ENCODE data around the gene HCRTR1.

HCRTR1 gene

DNA sequence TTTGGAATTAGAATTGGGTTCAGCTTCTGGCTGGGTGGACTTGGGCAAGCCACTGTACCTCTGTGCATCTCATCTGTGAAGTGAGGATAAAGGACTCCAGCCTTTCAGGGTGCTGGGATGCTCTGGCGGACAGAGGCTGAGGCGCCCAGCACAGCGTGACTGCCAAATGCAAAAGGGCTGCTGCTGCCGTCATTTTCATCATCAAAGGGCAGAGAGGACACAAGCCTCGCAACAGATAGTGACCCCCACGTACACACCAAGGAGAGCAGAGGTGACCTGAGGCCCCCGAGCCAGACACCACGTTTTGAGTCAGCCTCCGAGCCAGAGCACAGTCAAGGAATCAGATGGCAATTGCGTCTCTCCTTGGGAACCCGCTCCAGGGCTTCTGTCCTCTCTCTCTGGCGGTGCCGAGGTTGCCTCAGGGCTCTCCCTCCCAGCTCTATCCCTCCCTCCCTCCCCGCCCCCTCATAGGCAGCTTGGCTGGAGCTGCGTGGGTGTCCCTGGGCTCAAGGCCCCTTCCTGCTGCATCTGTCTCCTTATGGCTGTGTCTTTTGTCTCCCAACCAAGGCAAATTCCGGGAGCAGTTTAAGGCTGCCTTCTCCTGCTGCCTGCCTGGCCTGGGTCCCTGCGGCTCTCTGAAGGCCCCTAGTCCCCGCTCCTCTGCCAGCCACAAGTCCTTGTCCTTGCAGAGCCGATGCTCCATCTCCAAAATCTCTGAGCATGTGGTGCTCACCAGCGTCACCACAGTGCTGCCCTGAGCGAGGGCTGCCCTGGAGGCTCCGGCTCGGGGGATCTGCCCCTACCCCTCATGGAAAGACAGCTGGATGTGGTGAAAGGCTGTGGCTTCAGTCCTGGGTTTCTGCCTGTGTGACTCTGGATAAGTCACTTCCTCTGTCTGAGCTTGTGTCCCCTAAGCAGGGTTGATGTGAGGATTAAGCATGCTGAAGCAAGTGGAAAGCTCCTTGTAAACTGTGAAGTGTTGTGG, 9.0 kb downstream of the HCRTR1 start:
- DNase-seq (ENCODE audit: low read depth): peak; percentile 51

DNA sequence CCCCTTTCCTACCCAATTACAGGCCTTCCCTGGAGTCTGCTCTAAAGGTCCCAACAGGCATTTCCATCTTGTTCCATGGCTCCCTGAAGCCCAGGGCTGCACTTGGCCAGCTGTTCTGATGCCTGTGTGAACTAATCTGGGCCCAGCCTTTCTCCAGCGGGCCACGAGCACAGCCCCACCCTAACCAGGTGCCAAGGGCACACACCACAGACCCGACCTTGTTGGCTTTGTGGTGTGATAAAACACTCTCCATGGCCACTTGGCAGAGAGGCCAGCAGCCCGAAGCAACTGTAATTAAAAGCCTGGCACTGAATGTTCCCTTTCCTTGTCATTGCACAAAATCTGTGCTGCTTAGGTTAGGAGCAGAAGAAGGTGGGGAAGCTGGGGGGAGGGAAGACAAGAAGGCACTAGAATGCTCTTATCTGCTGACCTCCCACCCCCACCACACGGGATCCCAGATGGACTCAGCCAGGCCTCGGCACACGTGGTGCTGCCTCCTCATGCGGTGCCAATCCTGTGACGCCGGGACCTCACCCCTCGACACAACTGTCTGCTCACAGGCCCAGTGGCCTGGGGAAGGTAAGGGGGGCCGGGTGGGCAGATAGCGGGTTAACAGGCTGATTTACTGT, 9.9 kb downstream of the HCRTR1 start:
- no peak for DNase-seq (ENCODE audit: low read depth)

DNA sequence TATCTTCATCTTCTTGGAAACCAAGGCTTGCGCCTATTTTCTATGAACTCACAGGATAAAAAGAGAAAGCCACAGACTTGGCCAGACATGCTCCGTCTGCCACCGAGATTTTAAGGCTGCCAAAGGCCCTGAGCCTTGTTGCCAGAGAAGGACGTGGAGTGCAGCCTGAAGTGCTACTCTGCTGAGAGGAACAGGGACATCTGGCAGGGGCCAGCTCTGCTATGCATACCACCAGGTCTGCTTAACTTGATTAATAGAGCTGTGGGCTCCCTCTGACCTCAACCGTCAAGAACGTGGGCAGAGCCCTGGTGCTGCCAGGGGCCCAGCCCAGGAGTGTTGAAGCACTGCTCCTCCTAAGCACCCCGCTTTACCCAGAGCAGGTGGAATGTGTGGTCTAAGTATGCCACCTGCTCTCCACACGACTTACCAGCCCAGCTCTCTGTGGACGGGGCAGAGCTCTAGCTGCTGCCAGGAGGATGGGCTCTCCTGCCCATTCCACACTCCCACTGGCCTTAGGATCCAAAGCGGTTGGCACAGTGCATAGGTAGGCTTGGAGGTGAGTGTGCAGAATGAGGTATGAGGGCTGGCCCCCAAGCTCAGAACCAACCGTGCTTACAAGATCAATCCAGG, 10.6 kb downstream of the HCRTR1 start:
- no peak for DNase-seq (ENCODE audit: low read depth)

DNA sequence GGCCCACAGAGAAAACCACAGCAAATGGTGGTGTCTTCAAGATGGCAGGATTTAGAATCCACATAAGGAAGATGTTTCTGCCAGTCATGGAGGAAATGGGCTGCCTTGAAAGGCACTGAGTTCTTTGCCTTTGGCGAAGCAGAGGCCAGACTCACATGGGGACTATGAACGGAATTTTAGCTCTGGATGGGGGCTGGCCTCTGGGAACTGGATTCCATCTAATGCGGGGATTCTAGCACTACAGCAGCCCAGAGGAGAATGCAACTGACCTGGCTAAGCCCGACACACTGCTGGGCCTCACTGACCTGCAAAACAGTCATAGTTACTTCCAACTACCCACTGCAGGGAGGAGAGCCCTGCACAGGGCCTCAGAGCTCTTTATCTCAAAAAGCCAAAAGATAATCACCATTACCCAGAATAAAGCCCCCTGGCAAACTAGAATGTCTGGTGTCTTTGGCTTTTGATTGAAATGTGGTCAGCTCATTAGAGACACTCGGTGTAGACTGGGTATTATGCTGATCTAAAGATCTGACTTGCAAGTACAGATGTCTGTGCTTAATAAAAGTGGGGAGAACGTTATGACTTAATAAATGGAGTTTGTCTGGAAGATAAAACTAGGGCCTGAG, 11.6 kb downstream of the HCRTR1 start:
- DNase-seq (ENCODE audit: low read depth): no peak

DNA sequence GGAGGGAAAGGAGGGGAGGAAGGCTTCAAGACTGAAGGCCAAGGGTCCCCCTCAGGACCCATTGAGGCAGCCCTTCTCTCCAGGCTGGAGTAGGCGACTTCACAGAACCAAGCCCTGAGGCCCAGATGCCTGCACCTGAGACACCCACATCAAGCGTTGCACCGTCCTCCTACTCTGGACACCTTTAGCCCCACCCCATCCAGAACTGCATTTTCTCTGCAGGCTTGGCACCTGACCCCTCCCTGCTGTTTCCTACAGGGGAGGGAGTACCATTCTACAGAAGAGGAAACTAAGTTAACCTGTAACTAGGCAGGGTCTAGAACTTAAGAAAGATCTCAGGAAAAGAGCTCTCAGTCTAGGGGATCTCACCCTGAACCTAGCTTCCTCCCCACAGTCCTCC, 15.2 kb downstream of the HCRTR1 start:
- no peak for DNase-seq (ENCODE audit: low read depth)

DNA sequence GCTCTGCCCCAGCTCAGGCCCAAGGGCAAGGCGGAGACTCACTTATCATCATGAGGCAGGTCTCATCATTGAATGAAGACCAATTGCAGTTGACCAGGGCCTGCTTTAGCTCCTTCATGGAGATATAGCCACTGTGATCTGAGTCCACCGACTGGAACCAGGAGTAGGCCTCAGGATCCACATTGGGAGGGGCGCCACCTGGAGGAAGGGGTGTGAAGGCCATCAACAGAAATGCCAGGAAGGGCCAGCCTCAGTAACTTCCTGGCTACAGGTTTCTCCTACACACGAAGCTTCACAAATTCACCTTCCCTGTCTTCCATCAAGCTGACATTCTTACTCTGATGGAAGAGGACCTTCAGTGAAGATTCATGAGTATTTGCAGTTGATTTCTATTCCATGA, 15.6 kb downstream of the HCRTR1 start:
- DNase-seq (ENCODE audit: low read depth): no peak

DNA sequence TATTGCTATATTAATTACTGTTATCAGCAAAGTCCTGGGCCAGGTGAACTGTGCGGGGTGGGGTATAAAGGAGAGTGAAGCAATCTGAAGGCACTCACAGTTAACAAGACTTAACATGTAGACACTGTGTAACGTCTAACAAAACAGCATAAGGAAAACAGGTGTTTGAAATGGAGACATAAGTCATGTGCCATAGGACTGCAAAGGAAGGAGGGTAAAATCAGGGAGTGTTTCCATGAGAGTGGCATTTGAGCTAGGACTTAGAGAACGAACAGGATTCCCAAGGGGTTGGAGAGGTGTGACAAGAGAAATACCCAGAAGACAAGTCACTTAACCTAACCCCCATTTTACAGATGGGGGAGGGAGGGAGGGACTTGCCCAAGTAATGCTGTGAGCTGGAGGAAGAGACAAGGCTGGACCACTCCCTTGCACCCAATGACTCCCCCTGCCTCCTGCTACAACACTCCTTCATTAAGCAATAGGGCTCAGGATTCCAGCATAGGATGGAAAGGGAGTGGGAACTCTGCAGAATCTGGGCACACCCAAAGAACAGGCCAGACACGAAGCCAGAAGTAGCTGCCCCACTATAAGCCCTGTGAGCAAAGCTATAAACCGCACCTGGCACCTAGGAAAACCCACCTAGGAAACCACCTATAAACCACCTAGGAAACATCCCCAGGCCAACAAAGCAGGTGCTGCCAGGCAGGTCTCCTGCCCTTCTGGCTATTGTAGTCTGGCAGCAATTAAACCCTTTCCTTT, 20.6 kb downstream of the HCRTR1 start:
- DNase-seq (ENCODE audit: low read depth): no peak

DNA sequence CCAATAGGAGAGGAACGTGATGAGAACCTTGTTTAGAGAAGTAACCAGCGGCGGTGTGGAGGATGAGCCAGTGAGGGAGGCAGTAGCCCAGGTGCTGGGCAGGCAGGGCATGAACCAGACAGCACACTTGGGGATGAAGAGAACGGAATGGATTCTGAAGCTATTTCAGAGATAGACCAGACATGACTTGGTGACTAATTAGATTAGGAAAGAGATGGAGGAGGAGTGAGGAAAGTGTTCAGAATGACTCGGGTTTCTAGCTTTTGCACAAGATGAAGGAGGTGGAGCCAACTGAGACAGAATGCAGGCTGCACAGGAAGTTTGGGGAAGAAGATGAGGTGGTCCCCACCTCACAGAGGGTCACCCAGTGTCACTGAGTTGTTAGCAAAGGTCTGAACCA, 22.1 kb downstream of the HCRTR1 start:
- peak; percentile 56 for DNase-seq (ENCODE audit: low read depth)

DNA sequence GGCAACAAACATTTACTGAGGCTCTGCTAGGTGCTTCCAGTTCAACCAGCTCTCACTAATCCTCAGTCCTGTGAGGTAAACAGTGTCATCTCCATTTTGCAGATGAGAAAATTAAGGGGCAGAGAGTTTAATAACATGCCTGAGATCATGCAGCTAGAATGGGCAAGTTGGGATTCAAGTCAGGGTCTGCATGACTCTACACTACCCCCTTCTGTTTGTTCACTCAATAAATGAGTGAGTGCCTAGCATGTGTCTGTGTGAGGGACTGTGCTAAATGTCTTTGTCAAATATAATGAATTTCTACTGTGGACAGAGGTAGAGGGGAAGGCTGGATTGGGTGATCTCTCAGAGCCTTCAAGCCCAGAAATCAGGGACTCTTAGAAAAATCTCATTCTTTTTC, 22.7 kb downstream of the HCRTR1 start:
- DNase-seq (ENCODE audit: low read depth): no peak

DNA sequence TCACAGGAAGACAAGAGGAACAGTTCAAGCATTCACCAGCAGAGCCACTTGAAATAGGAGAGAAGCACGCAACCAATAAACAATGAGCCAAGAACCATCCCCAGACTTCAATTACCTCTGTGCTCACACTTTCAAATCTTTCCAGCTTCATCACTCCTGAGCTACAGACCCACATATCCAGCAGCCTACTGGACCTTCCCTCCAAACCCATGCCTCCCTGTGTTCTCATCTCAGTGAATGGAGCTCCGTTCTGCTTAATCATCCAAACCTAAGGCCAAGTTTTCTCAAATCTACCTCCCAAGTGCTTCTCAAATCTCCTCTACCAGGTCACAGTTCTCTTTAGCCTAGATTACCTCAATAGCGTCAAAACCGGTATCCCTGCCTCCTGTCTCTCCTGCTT, 23.5 kb downstream of the HCRTR1 start:
- no peak for DNase-seq (ENCODE audit: low read depth)

DNA sequence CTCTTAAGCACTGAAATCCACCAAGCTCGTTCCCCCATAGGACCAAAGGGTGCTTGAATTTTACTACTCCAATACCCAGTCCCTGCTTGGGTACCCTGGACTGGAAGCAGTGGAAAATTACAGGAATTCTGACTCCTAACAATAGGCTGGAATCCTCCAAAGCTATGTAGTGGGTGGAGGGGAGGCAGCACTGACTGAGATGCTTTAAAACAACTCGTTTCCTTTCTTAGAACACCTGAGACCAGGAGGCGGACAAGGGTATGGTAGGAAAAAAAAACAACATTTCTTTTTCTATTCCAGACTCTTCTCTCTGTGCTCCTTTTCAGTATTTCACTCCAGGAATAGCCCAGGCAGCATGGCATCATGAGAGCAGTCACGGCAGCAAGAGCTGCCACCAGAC, 24.9 kb downstream of the HCRTR1 start:
- no peak for DNase-seq (ENCODE audit: low read depth)

DNA sequence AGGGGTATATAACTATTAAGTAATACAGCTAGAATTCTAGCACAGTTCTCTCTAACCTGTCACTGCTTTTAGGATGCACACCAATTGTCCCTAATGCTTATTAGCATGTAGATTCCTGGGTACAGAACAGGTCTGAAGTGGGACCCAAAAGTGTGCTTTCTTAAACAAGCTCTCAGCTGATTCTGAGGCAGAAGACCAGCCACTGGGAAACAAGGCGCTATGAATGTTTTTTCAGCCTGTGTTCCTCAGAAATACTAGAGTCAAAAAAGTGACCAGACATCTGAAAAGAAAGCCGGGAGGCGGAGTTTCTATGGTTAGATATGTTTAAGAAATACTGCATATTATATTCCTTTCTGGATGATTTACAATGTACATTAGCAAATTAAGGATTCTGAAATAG, 25.4 kb downstream of the HCRTR1 start:
- DNase-seq (ENCODE audit: low read depth): no peak

DNA sequence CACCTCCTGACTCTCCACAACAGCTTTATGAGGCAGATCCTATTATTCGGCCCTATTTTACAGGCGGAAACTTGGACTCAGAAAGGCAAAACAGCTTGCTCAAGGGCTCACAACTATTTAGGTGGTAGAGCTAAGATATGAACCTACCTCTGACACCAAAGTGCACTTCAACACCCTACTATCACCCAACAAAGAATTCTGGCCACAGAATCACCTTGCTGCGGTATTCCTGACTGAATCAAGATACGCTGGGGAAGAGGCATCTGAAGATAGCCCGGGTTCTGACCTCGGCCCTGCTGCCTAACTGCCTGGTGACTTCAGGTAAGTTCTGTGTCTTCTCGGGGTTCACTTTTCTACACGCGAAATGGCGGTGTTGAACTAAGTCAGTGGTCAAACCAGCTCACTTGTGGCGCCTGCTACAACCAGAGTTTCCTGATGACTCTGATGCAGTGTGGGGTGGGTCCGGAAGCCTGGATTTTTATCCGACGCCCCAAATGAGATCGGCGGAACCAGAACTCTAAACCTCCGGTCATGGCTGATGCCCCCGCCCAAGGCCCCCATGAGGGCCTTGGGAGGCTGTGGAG, 26.6 kb downstream of the HCRTR1 start:
- DNase-seq (ENCODE audit: low read depth): no peak

DNA sequence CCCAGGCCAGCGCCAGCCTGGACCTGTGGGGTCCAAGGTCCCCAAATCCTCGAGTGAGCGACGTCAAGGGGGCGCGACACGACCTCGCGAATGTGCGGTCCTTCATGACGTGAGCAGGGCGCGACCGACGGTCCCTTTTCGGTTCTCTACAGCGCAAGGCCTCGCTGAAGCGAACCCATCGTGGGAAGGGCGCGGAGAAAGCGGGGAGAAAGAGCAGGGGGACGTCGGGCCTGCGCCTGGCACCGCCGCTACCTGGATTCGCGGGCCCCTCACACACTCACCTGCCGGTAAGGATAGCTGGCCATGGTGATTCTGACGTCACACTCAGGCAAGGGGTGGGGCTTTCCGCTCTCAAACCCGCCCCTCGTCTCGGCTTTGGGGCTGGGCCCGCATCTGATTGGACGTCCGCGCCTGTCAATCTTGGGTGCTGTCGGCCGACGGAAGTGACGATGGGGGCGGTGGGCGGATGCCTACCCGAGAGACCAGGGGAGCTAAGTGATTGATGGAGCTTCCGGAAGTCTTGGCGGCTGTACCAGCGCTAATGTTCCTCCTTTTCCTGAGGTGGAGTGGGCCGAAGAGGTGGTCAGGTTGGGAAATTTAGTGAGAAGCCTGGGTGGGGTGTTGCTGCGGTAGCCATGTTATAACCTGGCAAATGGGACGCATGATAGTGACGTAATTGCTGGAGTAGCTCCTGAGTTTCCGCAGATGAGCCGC, 27.2 kb downstream of the HCRTR1 start, which contains the start of gene PEF1:
PEF1 (minus strand) TSS at position 317 of the 714 bp plus-strand sequence; CDS start at position 305, 12 bp downstream.
- peak; percentile 97 for DNase-seq (ENCODE audit: low read depth)

DNA sequence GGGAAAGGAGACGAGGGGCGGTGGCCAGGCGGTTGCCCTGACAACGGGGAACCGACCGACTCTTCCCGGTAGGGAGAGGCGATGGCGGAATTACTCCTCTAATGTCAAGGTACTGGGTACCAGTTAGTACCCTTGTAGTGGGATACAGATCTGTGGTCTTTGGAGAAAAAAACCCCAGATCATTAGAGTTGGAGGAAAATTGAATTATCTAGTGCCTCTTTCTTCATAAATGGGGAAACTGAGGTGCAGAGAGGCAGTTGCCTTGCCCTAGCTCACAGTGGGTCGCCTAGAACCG, 27.7 kb downstream of the HCRTR1 start:
- DNase-seq (ENCODE audit: low read depth): no peak

DNA sequence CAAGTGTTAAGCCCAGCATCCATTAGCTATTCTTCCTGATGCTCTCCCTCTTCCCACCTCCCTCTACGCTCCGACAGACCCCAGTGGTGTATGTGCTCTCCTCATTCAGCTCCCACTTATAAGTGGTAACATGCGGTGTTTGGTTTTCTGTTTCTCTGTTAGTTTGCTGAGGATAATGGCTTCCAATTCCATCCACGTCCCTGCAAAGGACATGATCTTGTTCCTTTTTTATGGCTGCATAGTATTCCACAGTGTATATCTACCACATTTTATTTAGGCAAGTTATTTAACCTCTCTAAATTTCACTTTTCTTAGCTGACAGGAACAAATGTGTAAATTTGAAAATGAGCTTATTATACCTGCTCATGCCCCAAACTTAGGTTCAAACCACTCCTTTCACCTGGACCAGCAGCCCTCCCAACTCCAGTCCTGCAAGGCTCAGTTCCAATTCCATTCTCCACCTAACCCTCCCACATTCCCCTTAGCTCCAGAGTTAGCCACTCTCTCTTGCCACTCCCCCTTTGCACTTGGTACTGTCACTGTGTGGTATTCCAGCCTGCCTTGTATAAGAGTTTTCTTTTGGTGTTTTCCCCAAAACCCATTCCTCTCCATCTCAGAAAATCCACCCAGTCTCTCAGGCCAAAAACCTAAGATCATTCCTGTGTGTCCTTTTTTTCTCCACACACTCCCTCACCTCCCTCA, 28.9 kb downstream of the HCRTR1 start:
- DNase-seq (ENCODE audit: low read depth): no peak

DNA sequence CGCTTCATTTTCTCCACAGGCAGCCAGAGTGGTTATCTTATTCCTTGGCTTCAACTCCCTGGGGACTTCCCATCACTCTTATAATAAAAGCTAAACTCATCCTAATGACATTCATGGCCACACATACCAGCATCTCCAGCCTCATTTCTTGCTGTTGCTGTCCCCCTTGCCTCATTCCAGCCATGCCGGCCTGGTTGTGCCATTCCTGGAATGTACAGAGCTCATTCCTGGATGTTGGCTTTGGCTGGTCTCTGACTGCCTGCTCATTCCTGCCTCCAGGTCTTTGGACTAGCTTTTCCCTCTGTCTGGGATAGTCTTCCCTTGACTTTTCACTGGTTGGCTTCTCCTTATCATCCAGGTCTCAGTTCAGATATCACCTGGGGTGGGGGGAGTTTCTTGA, 29.6 kb downstream of the HCRTR1 start:
- DNase-seq (ENCODE audit: low read depth): peak; percentile 51

DNA sequence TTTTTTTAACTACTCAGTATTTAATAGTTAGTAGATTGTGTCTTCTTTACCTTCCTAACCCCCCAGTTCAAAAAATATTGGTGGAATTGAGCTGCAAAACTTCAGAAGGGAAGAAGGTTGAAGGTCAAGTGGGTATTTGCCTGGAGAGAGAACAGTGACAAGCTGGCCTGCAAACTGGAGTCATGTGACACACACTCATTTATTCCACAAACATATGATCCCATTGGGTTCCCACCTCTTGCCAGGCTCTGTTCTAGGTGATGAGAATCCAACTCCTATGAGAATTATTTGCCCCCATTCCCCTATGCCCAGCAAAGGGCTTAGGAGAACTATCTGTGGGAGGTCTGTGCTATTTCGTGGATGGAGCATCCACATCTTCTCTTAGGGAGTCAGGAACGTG, 30.7 kb downstream of the HCRTR1 start:
- no peak for DNase-seq (ENCODE audit: low read depth)

DNA sequence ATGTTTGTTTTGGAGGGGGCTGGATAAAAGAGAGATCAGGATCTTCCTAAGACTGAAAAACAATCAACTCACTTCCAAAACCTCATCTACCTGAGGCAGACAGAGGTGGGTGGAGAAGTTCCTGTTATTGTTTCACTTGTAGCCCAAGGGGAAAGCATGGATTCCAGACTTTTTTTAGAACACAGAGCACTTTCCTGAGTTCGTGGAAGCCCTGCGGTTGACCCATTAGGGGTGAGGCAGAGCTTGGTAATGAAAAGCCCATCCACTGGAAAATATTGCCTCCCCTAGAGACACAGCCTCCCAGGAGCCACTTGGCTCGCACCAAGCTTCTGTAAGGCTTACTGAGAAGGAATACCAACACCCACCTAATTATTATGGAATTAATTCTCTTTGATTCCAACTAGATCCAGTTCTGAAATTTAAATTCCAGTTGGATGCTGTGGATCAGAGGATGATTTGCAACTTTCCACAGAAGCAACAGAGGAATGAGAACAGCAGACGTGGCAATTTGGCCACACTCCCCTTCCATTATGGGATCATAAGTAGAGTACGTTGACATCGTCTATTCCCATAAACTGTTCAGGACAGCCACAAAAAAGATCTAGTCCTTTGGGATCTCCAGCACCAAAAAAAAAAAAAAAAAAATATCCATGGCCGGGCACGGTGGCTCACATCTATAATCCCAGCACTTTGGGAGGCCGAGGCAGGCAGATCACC, 31.3 kb downstream of the HCRTR1 start:
- DNase-seq (ENCODE audit: low read depth): no peak

All from fibroblast of gingiva (primary cell).